HepG2 (cell line): ENCODE results near the gene MIDN.

ENCODE experiments used
- ASH2L ChIP-seq: fragments of 300-600, 200-600 bp; sonication (generic); IDR thresholded peaks from 2 replicates; pipeline ENCODE4 v1.7.0; 2017; ENCODE audit warnings: low read depth, mild to moderate bottlenecking, moderate library complexity, mixed read lengths, low read length; ENCODE audit not compliant: insufficient read length
- CREB1 ChIP-seq, 2 experiments: fragments of 450-650 bp in 1 of 2; IDR thresholded peaks; 2 replicates each; pipeline ENCODE4 v1.6.1; 2016 to 2017; ENCODE audit warnings: control low read depth in 1 of 2, mild to moderate bottlenecking in 1 of 2, missing compliant biosample characterization in 1 of 2, missing genetic modification characterization in 1 of 2
- MAFG ChIP-seq: sonication (generic); formaldehyde crosslinking; IDR thresholded peaks from 2 replicates; pipeline ENCODE4 v1.5.1; 2020; ENCODE audit warnings: mild to moderate bottlenecking, missing genetic modification reagents
- MXI1 ChIP-seq: IDR thresholded peaks from 3 replicates; pipeline ENCODE4 v1.6.1; 2012; ENCODE audit warnings: low read depth, low read length, inconsistent platforms, borderline replicate concordance
- NFRKB ChIP-seq: fragments of 450-650 bp; IDR thresholded peaks from 2 replicates; pipeline ENCODE4 v1.6.1; 2017
- NFYB ChIP-seq: sonication (generic); formaldehyde crosslinking; IDR thresholded peaks from 2 replicates; pipeline ENCODE4 v1.4.0; 2020; ENCODE audit warnings: missing genetic modification reagents
- ZBTB1 ChIP-seq: sonication (generic); formaldehyde crosslinking; IDR thresholded peaks from 2 replicates; pipeline ENCODE4 v1.4.0; 2020; ENCODE audit warnings: missing genetic modification reagents, borderline replicate concordance
- ZNF777 ChIP-seq: sonication (generic); formaldehyde crosslinking; IDR thresholded peaks from 2 replicates; pipeline ENCODE4 v1.4.0; 2020; ENCODE audit warnings: missing genetic modification reagents
- TF ChIP-seq, protein P1 (sequence below): IDR thresholded peaks from 2 replicates; pipeline ENCODE4 v1.6.1; 2016; ENCODE audit warnings: low read depth, borderline replicate concordance
- TF ChIP-seq, protein P2 (sequence below): sonication (generic); formaldehyde crosslinking; IDR thresholded peaks from 2 replicates; pipeline ENCODE4 v1.4.0; 2020; ENCODE audit warnings: missing genetic modification reagents, mild to moderate bottlenecking, borderline replicate concordance
- TF ChIP-seq, protein P3 (sequence below): sonication (generic); formaldehyde crosslinking; IDR thresholded peaks from 2 replicates; pipeline ENCODE4 v1.8.0; 2022; ENCODE audit warnings: mild to moderate bottlenecking, missing genetic modification reagents; ENCODE audit not compliant: insufficient replicate concordance
- TF ChIP-seq, protein P4 (sequence below): sonication (generic); formaldehyde crosslinking; IDR thresholded peaks from 2 replicates; pipeline ENCODE4 v1.4.0; 2020; ENCODE audit warnings: missing genetic modification reagents

DNA sequence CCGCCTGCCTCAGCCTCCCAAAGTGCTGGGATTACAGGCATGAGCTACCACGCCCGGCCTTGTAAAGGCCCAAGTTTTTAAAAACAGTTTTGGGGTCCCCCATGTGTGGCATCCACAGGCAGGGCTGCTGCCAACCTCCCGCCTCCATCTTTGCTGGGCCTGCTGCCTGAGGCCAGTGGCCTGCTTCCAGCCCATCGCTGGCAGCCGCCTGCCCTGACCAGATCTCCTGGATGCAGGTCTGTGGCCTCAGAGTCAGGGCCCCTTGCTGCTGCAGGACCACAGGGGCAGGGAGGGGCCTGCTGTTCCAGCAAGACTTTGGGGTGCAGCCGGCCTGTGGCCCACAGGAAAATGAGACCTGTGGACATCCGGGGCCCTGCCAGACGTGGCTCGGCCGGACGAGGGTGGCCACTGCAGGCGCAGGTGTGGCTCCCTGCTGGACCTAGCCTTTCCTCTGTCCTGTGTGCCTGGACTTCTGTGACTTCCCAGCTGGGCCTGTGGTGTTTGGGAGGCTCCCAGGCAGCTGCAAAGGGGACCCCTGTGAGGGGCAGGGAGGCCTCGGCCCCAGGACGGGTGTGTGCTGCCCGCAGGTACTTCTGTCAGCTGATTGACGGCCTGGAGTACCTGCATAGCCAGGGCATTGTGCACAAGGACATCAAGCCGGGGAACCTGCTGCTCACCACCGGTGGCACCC lies 28.5 kb upstream of the MIDN start:
- TF ChIP-seq MAFG (CRISPR knock-in tag) (no peak), ASH2L (no peak), MXI1 (no peak), ZBTB1 (no peak), NFYB (CRISPR knock-in tag) (no peak), ZNF777 (CRISPR knock-in tag) (no peak), NFRKB (no peak), CREB1 (IDR thresholded peaks at IDR 0.05) (no peak), CREB1 (CRISPR knock-in tag; IDR thresholded peaks at IDR 0.05) (no peak)
- TF ChIP-seq, protein P1, sequence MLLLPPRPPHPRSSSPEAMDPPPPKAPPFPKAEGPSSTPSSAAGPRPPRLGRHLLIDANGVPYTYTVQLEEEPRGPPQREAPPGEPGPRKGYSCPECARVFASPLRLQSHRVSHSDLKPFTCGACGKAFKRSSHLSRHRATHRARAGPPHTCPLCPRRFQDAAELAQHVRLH (CRISPR knock-in tag) = no peak
- TF ChIP-seq, protein P2, sequence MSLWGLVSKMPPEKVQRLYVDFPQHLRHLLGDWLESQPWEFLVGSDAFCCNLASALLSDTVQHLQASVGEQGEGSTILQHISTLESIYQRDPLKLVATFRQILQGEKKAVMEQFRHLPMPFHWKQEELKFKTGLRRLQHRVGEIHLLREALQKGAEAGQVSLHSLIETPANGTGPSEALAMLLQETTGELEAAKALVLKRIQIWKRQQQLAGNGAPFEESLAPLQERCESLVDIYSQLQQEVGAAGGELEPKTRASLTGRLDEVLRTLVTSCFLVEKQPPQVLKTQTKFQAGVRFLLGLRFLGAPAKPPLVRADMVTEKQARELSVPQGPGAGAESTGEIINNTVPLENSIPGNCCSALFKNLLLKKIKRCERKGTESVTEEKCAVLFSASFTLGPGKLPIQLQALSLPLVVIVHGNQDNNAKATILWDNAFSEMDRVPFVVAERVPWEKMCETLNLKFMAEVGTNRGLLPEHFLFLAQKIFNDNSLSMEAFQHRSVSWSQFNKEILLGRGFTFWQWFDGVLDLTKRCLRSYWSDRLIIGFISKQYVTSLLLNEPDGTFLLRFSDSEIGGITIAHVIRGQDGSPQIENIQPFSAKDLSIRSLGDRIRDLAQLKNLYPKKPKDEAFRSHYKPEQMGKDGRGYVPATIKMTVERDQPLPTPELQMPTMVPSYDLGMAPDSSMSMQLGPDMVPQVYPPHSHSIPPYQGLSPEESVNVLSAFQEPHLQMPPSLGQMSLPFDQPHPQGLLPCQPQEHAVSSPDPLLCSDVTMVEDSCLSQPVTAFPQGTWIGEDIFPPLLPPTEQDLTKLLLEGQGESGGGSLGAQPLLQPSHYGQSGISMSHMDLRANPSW (CRISPR knock-in tag) = no peak
- TF ChIP-seq, protein P3, sequence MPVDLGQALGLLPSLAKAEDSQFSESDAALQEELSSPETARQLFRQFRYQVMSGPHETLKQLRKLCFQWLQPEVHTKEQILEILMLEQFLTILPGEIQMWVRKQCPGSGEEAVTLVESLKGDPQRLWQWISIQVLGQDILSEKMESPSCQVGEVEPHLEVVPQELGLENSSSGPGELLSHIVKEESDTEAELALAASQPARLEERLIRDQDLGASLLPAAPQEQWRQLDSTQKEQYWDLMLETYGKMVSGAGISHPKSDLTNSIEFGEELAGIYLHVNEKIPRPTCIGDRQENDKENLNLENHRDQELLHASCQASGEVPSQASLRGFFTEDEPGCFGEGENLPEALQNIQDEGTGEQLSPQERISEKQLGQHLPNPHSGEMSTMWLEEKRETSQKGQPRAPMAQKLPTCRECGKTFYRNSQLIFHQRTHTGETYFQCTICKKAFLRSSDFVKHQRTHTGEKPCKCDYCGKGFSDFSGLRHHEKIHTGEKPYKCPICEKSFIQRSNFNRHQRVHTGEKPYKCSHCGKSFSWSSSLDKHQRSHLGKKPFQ (CRISPR knock-in tag) = no peak
- TF ChIP-seq, protein P4, sequence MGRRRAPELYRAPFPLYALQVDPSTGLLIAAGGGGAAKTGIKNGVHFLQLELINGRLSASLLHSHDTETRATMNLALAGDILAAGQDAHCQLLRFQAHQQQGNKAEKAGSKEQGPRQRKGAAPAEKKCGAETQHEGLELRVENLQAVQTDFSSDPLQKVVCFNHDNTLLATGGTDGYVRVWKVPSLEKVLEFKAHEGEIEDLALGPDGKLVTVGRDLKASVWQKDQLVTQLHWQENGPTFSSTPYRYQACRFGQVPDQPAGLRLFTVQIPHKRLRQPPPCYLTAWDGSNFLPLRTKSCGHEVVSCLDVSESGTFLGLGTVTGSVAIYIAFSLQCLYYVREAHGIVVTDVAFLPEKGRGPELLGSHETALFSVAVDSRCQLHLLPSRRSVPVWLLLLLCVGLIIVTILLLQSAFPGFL (CRISPR knock-in tag) = no peak
